Right lobe of liver (tissue), 4 donors: ENCODE measurements around the gene RPS6KA2.

Source experiments
- CTCF ChIP-seq, 4 donors: fragments of 200-600 bp in 3 of 4; fragments of 450-650 bp in 1 of 4; IDR thresholded peaks; one replicate each; pipeline versions ENCODE4 v1.5.1 to v1.8.0; 2016 to 2022; ENCODE audit warnings: antibody characterized with exemption in 4 of 4, mild to moderate bottlenecking in 2 of 4
- POLR2A ChIP-seq: fragments of 450-650 bp; IDR thresholded peaks from one replicate; pipeline ENCODE4 v1.6.1; 2017; ENCODE audit warnings: antibody characterized with exemption, mild to moderate bottlenecking
- donor health status: DM: no; HTN: no; CAD: no.
- donor health status: DM: no; HTN: no; CAD: no.
- donor health status: DM: no; HTN: yes; CAD: no.

GRCh38 chr6:166578536-166579236, 48.4 kb downstream of the RPS6KA2 start:
- TF ChIP-seq CTCF (IDR thresholded peaks at IDR 0.05) (no peak), POLR2A (no peak)
